ENCODE measurements around the gene KIF16B.

GRCh38 chr20:16241911-16242310, 331.3 kb downstream of the KIF16B start:
- TF ChIP-seq CTCF (IDR thresholded peaks at IDR 0.05) = no peak
- no peak for TF ChIP-seq POLR2A (IDR thresholded peaks at IDR 0.05)
- no peak for TF ChIP-seq EP300 (IDR thresholded peaks at IDR 0.05)
- no peak for TF ChIP-seq POLR2AphosphoS5 (IDR thresholded peaks at IDR 0.05)

Measured in sigmoid colon (tissue), 4 donors.